ENCODE results near the gene OTOG.
"Not testable (repeated sequence)": the region's sequence is repeated elsewhere in the genome, so short reads cannot be mapped to it uniquely, and the experiment has no call there.

Gene OTOG

GRCh38 chr11:17607591-17608570 is 60.8 kb downstream of the OTOG start:
- no peak for DNase-seq

DNA sequence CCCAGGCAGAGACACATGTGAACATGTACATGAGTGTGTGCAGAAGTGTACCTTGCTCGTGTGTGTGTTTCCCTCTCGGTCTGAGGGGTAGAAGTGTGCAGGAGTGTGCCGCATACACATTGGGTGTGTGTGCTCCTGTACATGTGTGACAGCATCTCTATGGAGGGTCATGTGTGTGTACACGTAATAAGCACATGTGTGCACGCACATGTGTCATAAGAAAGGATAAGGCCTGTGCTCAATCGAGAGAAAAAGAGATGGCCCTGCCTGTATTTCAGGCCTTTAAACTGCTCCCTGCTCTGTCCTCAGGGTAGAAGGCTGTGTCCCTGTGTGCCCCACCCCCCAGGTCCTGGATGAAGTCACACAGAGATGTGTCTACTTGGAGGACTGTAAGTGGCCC is 61.8 kb downstream of the OTOG start:
- no peak for DNase-seq

- no peak for DNase-seq
Observed at GRCh38 chr11:17609291-17610084, 62.4 kb downstream of the OTOG start.

GRCh38 chr11:17610085-17610894 is 63.2 kb downstream of the OTOG start:
- no peak for DNase-seq

DNA sequence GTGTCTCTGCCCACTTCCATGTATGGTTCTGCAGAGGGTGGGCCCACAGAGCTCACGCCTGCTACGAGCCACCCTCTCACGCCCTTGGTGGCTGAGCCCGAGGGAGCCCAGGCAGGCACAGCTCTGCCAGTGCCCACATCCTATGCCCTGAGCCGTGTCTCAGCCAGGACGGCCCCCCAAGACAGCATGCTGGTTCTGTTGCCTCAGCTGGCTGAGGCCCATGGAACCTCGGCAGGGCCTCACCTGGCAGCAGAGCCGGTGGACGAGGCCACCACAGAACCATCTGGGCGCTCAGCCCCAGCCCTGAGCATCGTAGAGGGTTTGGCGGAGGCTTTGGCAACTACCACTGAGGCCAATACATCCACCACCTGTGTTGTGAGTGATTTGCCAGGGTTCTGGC is 64.0 kb downstream of the OTOG start:
- DNase-seq = no peak

DNA sequence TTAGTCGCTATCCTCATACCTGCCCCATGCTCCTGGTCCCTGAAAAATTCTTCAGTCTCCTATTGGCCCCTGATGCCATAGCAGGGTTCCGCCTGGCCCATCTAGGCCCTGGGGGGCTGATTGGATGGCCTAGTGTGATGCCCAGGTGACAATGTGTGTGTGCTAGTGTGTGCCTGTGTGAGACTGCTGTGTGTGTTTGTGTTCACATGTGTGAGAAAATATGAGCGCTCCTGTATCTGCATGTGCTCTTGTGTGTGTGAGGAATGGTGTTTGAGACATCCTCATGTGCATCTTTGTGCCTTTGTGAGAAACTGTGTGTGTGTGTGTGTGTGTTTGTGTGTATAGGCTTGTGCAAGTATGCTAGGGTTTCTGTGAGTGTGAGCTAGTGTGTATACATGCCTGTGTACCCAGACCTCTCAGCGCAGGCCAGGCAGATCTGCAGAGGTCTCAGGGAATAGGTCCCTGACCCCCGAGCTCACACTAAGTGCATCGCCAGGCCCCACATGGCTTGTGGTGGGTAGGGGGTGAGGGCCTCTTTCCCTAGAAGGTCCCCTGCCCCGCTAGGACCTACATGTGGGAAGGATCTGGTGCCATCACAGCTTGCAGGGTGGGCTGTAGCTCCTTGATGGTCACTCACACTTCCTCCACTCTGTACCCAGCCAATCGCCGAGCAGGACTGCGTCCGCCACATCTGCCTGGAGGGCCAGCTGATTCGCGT is 64.6 kb downstream of the OTOG start:
- no peak for DNase-seq

DNA sequence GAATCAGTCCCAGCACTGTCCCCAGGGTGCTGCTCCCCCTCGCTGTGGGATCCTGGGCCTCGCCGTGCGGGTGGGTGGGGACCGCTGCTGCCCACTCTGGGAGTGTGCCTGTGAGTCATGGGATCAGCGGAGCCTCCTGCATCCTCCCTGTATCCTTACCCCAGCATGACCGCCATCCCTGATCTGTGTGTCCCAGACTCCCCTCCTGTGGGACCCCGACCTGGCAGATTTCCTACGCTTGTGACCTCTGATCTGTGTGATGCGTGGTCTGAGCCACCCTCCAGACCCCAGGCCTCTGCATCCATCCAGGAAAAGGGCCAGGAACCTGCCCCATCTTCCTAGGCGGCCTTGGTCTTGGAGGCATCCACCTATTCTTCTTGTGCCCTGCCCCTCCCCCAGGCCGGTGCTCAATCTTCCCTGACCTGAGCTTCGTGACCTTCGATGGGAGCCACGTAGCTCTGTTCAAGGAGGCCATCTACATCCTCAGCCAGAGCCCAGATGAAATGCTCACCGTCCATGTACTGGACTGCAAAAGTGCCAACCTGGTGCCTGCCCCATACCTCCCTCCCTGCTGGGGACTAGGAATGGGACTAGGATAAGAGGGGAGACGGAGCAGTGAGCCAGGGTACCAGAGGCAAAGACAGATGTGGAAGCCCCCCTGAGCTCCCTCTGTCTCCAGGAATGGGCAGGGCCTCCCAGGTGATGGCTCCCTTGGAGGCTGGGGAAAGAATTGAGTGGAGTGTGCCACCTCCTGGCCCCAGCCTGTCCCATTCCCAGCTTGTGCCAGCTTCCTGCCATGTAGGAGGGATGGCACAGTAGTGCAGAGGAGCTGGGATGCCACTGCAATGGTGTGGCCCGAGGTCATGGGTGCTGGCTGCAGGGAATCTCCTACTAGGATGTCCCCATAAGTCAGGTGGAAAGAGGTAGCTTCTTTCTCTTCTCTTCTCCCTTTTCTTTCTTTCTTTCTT is 65.4 kb downstream of the OTOG start:
- DNase-seq = no peak

GRCh38 chr11:17613428-17613962 is 66.4 kb downstream of the OTOG start:
- DNase-seq = no peak

DNA sequence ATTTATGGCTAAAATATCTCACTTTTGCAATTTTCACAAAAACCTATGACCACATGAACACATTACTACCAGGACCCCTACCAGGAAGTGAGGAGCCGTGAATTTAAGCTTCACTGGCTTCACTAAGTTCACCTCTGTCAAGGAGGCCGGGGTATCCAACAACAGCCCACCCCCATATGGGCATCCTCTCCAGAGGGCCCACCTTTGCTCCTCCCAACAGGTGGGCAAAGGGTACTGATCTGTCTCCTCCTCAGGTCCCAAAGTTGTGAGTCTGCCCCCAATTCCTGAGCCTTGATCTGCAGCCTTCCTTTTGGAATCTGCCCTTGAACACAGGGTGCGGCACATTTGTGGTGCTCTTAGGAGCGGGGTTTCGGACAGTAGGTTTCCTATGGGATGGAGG is 66.9 kb downstream of the OTOG start:
- DNase-seq = no peak

GRCh38 chr11:17622711-17623110 is 75.7 kb downstream of the OTOG start:
- DNase-seq = not testable (repeated sequence)

DNA sequence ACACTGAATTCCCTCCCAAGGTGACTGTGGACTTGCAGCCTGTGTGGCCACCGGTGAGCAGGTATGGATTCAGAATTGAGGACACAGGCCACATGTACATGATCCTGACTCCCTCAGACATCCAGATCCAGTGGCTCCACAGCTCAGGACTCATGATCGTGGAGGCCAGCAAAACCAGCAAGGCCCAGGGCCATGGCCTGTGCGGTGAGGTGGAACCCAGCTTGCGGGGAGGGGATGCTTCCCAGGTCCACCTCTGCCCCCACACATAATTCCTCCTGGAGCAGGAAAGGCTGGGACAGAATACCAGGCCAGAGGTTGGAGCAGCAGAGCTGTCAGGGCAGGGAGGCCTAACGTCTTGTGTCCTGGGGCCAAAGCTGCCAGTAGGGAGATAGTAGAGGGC is 82.1 kb downstream of the OTOG start:
- no peak for DNase-seq

- DNase-seq = no peak
Observed at GRCh38 chr11:17630936-17631335, 83.9 kb downstream of the OTOG start.

GRCh38 chr11:17631702-17632365 is 84.8 kb downstream of the OTOG start:
- DNase-seq = no peak

GRCh38 chr11:17633279-17633986 is 86.4 kb downstream of the OTOG start:
- no peak for DNase-seq

GRCh38 chr11:17633987-17634775 is 87.1 kb downstream of the OTOG start:
- no peak for DNase-seq

- no peak for DNase-seq
Observed at GRCh38 chr11:17634776-17635550, 87.9 kb downstream of the OTOG start.

DNA sequence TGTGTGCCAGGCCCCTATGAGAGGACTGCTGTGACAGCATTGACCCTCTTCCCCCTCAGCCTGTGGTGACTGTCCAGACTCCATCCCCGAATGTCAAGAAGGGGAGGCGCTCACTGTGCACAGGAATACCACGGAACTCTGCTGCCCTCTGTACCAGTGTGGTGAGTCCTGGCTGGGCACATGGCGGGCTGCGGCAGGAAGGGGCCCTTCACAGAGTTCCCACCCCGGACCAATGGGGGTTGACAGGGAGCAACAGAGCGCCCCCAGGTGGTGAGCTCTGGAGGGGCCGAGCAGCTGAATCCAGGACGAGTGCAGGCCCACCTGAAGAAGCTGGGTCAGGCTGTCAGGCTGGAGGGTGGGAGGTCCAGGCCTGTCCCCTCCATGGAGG is 88.5 kb downstream of the OTOG start:
- no peak for DNase-seq

DNA sequence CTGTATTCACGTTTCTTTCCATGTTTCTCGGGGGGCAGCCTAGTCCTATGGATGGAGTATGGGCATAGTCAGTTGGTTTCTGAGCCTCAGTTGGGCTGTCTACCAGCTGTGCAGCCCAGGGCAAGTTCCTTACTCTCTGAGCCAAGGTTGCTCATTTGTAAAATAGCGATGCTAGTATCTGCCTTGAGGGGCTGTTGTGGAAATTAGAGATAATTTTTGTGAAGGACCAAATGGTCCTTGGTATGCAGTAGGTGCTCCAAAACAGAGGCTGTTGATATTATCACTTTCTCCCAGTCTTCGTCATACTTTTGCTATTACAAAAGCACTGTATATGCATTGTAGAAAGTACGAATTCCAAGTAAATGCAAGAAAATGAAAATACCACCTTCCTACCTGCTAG is 89.7 kb downstream of the OTOG start:
- DNase-seq = no peak
